Bone marrow (tissue), 2 donors: ENCODE measurements around the gene NSMCE1.

ENCODE experiments used
- DNase-seq, 2 donors: peaks; one replicate each; lab custom pipeline; 2025; lab: John Stamatoyannopoulos, UW

Gene NSMCE1

DNA sequence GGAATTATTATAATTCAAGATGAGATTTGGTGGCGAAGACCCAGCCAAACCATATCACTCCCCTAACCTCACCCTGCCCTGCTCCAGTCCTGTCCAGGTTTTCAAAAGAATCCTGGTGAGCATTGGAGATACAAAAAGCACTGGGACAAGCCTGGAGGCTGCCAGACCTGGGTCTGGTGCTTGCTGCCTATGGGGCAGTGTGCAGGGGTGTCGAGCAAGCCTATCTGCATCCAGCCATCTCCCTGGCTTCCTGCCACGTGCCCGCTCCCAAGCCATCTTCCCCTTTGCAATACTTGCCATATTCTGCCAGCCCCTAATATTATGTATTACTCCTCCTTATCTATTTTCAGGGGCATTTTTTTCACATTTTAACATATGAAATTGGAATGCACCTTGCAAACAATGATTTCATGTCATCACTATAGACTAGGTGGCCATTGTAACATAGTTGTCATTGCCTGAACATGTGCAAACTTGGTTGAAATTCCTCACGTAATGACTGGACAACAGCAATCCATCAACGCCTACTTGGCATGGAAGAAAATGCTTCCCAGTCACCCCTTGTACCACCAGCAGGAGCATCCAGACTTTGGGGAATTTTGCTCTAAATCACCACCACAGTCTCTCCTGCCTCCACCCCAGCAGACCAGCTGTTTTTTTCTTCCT is 73.4 kb downstream of the NSMCE1 start:
- DNase-seq, result no peak

- no peak for DNase-seq
These were observed 75.1 kb downstream of the NSMCE1 start for GRCh38 chr16:27193300-27193990.

- no peak for DNase-seq
These were observed 77.1 kb downstream of the NSMCE1 start for GRCh38 chr16:27191352-27191924.

DNA sequence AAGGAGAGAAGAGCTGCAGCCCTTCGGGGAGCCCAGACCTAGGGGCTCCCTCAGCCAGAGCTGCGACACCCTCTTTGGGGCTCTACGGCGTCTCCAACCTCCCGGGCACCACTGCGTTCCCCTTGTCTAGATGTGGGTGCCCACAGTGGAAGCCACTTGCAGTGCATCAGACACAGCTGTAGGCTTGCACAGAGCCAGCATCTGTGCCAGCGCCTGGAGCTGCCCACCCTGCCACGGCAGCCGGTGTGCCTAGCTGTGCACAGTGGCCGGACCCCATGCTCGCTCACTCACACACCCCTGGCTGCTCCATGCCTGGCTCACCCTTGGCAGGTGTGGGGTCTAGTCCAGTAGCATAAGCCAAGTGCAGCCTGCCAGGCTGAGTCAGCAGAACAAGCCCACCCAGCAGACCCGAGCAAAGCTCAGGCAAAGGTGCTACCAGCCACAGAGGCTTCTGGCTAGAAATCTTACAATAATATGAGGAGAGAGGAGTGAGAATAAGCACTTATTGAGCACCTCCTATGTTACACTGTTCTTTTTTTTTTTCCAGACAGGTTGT is 78.2 kb downstream of the NSMCE1 start:
- DNase-seq, result no peak

DNA sequence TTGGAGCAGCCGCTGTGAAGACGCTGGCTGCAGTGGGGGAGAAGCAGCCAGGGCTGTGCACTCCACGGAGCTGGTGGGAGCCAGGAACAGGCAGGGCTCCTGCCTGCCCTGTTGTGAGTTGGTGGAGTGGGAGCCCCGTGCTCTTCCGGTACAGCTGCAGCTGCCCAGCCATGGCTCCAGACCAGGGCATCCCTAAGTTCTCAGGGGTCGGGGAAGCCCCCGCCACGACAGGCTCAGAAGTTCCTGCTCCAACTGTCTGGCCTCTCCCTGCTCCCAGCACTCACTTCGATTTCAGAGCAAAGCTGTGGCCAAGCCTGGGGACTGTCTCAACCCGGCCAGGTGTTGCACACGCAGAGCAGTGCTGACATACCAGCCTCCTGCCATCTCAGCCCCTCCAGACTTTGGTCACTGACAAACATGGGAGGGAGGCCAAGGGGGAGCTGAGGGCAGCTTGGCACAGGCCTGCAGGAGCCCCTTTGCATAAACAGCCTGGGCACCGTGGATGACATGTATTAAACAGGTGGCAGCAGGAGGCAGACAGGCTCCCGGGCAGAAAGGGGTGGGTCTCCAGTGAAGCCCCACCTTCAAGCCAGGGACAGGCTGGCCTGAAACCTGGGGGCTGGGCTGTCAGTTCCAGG is 79.1 kb downstream of the NSMCE1 start:
- no peak for DNase-seq

DNA sequence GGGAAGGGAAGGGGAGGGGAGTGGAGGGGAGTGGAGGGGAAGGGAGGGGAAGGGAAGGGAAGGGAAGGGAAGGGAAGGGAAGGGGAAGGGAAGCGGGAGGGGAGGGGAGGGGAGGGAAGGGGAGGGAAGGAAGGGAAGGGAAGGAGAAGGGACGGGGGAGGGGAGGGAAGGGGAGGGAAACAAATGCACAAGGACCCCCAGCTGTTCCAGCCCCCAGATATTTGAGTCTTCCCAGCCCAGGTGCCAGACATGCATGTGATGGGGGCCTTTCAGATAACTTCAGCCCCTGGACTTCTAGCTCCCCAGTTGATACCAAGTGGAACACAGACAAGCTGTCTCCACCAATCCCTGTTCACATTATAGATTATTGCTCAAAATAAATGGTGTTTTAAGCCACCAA is 79.9 kb downstream of the NSMCE1 start:
- no peak for DNase-seq

GRCh38 chr16:27185776-27186130 is 82.8 kb downstream of the NSMCE1 start:
- DNase-seq, result no peak

GRCh38 chr16:27182906-27183405 is 85.6 kb downstream of the NSMCE1 start:
- no peak for DNase-seq

DNA sequence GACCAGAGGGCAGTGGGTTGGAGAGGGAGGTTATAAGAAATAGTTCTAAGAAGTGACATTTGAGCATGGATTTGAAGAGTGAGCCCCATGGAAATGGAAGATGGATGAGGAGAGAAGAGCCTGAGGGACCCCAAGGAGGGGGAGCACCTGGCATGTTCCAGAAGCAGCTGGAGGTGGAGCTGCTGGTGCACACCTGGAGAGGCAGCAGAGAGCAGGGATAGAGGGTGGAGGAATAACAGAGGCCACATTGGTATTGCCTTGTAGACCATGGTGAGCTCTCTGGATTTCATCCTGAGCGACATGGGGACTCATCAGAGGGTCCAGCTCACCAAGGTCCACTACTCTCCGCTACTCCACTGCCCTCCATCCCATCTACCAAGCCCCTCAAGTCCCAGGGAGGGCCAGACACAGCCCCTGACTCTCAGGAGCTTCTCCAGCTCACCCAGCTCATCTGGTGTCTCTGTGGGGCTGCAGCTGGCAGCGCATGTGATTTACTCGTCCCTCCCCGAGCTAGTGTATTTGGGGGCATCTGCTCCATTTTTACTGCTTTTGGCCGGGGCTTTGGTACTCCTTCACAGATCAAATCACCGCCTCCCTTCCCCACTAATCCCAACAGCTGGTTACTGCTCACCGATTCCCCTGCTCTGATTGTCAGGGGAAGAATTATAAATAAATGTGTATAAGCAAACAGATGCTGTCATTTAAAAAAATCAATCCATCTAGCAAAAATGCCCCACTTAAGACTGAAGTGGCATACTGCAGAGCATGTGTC is 87.4 kb downstream of the NSMCE1 start:
- no peak for DNase-seq

DNA sequence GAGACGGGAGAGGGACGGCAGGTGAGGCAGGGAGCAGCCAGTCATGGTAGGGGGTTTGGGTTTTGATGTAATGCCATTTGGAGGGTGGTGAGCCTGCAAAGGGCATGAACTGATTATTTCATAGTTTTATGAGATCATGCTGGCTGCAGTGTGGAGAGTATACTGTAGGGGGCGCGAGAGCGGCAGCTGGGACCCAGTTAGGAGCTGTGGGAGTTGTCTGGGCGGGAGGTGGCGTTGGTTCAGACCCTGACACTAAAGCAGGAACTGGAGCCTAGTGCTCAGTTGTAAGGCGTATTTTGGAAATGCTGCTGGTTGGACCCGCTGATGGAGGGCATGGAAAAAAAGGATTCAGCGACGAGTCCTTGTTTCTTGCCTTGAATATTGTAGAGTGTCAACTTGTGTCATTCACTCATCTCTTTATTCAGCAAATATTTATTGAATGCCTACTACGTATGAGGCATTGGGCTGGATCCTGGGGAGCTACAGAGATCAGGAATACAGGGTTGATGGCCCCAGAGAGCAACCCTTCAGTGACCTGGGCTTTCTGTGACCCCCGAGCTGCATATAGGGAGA is 89.0 kb downstream of the NSMCE1 start:
- DNase-seq, result peak; percentile 45 to 90

- DNase-seq, result peak in 1 of 2 donors; percentile 39
These were observed 91.4 kb downstream of the NSMCE1 start for GRCh38 chr16:27177031-27177774.

GRCh38 chr16:27175888-27176287 is 92.7 kb downstream of the NSMCE1 start:
- DNase-seq, result no peak
